Activated naive CD4-positive, alpha-beta T cell treated with Interleukin-2 at 50 U/mL for 16 hours (primary cell): ENCODE data around the gene ASAP2.

Experiments
- DNase-seq: peaks from one replicate; pipeline ENCODE4 v3.0.0-alpha.2; 2020

The ASAP2 gene

DNA sequence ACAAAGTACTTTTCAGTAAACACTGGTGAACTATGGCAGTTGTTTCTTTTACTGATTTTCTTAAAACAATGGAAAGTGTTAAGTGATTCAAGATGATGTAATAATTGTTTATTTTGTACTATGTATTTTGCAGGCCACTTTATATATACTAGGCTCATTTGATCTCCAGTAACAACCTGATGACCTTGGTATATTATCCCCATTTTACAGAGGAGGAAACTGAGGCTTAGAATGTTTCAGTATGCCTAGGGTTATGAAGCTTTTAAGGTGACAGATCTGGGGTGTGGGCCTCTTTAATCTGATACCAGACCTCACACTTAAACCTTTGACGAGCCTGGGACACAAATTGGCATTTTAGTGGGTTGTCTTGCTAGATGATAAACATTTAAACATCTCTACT lies 153.5 kb downstream of the ASAP2 start:
- DNase-seq: no peak

DNA sequence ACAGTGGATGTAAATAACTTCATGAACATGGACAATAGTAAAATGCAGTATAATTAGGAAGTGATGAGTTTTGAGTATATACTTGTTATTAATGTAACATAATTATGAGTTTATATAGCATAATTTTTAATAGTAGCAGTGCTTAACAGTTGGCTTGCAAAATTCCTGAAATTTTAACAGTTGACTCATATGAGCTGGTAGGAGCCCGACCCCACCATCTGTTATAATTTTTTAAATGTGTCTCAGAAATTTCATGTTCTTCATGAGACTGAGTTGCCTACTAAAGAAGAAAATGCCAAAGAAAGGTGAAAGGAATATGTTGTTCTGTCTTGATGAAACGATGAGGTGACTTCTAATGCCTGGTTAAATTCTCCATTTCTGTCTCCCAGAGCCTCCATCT lies 154.1 kb downstream of the ASAP2 start:
- no peak for DNase-seq

DNA sequence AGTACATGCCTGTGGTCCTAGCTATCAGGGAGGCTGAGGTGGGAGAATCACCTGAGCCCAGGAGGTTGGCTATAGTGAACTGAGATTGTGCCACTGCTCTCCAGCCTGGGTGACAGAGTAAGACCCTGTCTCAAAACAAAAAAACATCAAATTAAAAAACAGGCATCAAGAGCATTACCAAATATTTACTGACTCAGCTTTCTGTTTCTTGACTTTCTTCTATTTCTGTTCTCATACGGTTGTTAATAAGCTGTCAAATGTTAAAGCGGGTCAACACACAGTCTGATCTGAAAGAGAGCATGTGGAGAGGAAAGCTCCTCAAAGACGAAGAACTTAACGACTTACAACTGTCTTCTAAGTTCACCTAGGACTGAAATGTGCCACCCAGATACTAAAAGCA lies 157.8 kb downstream of the ASAP2 start:
- DNase-seq: no peak

DNA sequence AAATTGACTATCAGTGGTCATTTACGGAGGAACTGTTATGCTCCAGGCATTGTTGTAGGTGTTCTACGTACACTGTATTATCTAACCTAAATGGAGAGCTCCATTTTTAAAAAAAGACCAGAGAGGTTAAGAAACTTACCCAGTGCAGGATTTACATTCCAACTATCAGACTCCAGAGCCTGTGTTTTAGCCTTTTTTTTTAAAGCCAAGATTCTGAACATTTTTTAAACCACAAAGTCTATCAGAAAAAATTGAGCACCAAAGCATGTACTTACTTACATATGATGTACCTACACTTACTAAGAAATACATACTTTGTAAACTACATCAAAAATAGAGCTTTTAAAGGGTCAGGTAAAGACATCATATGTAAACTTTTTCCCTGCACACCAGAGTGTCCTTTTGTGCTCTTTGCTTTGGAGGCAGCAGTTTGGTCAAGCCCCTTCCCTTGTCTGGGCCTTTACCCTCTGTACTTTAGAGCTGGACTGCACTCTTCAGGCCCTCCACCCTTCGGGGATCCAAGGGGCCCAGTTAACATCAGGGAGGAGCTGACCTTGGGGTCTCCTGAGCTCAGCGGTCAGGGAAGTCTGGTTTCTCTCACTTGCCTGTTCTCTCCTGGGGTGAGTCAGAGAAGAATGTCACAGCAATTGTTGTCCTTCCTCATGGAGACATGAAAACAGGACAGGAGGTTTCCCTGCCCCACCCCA lies 158.3 kb downstream of the ASAP2 start:
- DNase-seq: no peak

DNA sequence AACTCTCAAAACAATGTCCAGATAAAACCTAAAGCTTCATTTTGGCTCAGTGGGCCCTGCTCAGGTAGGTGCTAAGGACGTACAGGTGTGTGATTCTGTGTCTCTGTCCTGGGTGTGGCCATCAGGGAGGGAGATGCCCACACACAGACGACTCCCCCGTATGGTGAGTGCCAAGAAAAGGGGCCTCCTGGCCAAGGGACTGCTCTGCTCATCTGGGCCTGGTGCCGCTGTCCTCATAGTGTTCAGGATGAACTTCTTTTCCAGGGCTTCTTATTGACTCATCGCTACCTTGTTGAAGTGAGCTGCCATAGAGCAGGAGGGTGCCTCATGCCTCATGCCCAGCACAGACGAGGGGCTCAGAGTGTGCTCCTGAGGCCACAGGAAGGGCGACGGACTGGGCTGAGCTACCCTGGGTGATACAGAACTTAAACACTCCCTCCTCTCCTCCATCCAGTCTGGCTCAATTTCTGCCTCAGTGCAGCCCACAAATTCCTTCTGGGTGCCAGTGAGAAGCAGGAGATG lies 158.9 kb downstream of the ASAP2 start:
- no peak for DNase-seq

DNA sequence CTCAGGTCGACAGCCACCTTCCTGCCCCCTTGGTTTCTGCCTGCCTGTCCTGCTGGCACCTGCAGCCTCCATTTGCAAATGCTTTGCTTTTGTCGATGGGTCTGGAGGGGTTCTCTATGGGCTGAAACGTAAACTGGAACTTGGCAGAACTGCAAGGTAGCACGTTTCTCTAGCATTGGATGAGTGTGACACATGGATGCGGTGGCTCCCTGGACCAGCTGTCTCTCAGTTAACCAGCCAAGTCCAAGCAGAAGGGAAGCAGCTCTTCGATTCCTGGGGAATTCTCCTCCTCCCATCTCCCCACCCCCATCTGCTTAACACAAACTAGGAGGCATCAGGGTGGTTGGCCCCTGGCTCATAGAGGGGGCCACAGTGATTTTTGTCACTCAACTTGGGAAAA lies 159.4 kb downstream of the ASAP2 start:
- no peak for DNase-seq

DNA sequence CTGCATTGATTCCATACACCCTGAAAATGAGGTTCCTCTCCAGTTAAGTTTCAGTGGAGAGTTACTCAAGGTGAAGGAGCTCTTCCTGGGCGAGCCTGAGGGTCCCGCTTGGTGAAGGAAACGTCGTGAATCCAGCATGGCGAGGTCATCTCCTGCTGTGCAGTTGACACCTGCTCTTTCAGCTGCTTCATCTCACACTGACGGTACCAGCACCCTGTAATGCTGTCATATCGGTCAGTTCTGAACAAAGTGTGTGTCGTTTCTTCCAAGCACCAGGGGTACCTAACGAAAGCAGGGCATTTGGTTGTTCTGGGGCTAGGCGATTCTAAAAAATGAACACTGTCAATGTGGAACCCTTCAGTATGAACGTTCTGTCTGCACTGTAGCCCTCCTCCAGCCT lies 164.1 kb downstream of the ASAP2 start:
- DNase-seq: no peak

DNA sequence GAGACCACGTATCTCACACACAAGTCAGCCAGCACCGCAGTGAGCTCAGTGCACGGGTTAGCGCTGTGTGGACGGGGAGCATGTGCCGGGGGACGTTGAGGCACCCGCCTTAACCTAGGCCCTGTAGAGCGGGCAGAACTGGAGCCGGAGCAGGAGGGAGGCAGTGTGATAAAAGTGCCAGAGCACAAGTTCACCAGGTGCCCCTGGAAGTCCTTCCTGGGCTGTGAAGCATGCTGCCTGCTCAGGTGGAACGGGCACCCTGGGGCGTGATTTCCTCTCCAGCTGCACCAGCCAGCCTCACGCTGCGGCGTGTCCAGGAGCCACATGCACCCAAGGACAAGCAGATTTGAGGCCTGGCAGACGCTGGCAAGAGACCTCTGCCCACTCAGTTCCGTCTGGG lies 166.4 kb downstream of the ASAP2 start:
- no peak for DNase-seq

DNA sequence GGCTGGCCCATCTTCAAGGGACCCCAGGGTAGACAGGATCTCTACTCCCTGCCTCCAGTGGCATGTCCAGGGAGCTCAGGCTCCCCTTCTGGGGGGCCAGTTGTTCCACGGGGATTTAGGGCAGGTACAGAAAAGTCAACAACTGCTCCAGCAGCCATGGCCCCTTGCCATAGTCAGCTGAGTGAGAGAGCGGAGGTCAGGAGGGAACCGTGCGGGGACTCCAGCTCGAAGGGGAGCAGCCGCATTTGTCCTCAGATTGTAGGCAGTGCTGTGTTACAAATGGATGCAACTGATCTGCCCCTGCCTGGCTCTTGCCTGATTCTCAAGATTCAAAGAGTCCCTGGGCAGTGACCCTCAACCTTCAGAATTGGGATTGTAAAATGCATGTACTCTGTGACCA lies 166.9 kb downstream of the ASAP2 start:
- no peak for DNase-seq

DNA sequence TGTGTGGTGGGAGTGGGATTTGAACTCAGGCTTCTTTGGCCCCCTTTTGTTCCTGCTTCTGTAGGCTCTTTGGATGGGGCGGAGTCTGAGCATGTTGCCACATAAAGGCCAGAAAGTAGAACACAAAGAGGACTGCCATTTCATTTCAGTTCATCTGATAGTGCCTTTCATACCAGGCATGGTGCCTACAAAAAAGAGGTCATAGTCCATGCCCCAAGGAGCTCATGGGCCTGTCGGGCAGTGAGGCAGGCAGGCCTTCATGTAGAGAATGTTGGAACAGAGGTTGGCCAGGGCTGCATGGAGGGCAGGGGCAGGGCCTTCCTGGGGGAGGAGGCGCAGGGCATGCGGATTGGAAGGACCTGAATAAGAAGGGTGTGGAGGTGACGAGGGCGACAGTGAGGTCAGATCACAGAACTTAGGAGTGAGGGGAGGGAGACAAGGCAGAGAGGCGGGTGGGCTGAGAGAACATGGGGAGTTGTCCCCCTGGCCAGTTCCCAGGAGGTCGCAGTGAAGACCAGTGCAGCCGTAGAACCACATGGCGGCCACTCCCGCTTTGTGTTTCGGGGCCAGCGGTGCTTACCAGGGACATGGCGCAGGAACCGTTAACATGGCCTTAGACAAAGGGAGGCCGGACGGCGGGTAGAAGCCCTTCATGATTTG lies 167.6 kb downstream of the ASAP2 start:
- no peak for DNase-seq

DNA sequence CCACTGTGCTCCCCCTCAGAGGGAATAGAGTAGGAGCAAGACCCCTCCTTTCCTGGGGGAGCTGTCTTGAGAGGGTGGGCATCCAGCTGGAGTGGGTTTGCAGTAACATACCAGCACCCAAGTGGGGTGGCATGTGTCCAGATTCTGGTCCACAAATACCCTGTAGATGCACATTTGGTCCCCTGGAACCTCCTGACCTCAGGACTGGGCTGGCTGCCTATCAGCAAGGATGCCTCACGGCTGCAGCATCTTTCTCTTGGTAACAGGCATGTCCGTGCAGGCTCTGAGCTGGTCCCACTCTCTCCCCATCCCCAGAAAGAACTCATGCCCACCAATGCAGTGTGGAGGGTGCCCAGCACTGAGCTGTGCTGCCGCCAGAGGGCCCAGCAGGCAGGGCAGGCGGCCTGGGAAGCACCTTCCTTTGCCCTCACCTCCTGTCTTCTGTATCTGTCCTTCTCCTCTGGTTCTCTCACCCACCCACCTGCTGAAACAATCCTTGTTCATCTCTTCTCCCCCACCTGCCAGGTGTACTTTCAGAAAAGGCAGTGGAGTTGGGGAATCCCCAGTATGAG lies 169.3 kb downstream of the ASAP2 start:
- DNase-seq: no peak

DNA sequence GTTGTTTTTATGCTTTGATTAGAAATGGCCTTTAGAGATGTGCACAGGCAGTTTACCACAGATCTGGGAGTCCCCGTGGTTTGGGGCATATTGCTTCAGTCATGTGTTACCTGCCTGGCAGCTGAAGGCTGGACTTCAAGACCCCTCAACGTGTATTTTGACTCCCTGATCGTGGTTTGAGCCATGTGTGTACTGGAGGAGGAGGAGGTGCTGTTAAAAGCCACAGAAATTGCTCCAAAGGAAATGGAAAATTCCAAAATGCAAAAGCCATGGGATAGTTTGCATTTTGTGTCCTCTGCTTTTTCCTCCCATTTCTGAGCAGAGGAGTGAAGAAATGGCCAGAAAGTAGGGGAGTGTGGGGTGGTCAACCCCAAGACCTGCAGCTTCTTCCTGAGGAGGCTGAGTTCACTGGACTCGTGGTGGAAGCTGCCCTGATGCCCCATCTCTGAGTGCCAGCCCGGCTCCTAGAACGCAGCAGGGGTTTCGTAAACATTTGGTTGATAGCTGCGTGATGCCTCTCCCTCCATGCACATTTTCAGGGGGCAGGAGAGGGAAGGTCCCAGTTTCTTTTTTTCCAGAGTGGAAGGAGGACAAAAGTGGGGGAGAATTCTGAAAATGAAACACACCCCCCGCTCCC lies 171.0 kb downstream of the ASAP2 start:
- DNase-seq: no peak

DNA sequence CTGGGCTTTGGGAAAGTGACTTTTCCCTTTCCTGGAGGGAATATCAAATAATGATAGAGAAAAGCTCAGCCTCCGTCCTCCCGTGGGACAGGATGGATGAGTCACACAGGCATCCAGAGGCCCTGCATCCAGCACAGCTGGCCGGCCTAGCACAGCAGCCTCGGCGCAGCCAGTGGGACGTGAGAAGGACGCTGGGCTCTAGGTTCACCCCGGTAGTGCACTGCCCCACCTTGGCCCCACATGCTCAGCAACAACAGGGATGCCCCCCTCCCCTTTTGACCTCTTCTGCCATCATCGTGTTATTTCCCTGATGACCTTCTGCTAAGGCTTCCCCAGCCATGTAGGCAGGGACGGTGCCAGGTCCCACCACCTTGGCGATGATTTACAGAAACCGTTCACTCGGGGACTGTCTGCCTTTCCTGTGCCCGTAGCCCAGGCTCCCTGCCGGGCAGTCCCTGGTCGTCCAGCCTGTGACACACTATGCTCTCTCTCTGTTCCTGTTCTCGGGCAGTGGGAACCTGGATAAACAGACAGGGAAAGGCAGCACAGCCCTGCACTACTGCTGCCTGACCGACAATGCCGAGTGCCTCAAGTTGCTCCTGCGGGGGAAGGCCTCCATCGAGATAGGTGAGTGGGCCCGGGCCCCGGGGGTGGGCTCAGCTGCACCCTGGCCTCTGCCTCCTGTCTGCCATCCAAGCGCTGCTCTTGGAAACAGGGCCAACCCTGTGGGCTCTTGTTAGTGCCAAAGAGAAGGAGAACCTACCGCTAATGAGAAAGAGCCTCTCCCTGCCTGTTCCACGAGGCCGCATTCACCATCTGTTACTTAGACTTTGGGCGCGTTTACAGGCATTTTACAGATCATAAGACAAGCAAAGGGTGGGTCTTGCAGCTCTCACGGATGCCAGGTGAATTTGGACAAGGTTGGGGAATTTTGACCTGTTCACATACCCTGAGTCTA lies 172.1 kb downstream of the ASAP2 start:
- no peak for DNase-seq

DNA sequence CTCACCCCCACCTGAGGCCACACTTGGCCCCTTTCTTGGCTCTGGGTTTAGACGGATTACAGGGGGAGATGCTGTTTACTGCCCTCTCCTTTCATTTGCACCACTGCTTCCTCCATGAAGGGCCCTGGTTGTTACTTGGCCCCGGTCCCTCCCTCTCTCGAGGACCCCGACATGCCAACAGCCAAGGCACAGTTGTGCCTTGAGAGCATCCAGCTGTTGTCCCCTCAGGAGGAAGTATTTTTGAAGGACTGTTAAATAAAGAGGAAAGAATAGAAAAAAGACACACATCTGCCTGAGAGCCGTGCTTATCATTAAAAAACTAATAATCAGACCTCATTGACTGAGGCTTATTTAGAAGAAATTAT lies 172.8 kb downstream of the ASAP2 start:
- no peak for DNase-seq

DNA sequence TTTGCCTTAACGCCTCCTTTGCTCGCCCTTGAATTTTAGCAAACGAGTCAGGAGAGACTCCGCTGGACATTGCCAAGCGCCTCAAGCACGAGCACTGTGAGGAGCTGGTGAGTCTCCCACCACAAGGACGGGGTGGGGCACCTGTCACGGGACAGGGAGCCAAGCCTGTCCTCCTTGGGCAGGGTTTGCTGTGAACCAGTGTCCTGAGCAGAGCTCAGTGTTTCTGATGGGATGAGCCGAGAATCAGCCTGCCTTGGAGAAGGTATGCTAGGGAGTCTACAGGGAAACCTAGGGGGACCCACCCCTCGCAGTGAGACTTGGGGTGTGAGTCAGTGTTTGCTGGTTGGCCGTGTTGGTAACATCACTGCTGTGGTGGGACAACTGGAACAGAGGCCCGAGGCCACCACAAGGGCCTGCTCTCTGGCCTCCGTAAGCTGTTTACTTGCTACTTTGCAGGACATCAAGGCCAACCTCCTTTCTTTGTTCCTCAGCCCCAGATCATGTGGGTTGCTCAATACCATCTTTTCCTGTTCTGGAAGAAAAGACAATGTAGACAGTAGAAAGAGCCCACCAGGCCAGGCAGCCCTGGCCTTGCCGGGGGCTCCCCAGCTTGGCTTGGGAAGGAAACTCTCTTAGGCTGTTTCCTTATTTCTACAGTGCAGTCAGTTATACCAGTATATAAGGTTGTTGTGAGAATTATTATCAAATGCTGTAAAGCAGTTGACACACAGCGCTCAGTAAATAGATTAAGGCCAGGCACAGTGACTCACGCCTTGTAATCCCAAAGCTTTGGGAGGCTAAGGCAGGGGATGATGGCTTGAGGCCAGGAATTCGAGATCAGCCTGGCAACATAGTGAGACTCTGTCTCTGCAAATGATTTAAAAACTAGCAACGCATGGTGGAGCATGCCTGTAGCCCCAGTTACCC lies 174.4 kb downstream of the ASAP2 start:
- DNase-seq: no peak

DNA sequence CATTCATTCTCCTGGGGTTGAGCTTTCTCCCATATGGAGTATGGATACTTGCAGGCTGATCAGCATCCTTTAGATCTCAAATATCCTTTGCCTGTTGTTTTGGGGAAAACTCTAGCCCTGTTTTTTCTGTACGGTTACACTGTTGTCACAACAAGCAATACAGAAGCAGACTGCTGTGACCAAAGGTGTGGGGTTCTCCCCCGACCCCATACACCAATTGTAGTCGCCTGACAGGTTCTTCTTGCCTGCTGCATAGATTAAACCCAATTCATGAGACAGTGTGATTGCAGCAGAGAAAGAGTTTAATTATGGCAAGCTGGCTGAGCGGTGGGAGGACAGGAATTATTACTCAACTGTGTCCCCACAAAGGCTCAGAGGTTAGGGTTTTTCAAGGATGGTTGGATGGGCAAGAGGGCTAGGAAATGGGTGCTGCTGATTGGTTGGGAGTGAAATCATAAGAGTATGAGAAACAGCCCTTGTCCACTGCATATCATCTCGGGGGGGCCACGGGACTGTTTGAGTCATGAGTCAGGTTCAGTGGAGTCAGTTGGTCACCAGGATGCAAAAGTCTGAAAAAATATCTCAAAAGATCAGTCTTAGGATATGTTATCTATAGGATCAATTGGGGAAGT lies 176.1 kb downstream of the ASAP2 start:
- no peak for DNase-seq

DNA sequence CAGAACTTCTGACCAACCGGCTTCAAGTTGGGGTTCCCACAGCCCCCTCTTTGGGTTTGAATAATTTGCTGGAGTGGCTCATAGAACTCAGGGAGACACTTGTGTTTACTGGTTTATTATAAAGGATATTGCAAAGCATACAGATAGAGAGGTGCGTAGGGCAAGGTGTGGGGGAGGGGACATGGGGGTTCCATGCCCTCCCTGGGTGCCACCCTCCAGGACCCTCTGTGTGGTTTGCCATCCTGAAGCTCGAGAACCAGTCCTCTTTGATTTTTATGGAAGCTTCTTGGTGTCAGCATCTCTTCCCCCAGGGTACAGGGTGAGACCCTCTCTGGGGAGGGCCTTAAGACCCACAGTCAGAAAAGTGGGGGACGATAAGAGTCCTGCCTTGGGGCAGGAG lies 177.9 kb downstream of the ASAP2 start:
- no peak for DNase-seq

DNA sequence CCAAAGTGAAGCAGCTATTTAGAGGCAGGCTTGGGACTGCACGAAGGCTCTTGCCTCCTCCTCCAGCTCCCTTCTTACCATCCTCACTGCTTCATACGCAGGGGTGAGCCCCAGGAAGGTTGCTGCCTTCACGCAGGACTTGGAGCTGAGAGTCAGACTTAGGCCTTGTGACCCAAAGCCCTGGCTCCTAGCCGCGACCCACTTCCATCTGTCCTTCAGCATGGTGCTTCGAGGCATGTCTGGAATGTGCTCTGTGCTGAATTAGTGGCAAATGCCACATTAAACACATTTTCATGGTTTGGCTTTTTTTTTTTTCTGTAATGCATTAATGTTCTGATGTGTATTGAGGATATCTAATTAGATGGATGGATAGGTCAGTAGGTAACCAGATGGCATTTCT lies 179.2 kb downstream of the ASAP2 start:
- DNase-seq: no peak

DNA sequence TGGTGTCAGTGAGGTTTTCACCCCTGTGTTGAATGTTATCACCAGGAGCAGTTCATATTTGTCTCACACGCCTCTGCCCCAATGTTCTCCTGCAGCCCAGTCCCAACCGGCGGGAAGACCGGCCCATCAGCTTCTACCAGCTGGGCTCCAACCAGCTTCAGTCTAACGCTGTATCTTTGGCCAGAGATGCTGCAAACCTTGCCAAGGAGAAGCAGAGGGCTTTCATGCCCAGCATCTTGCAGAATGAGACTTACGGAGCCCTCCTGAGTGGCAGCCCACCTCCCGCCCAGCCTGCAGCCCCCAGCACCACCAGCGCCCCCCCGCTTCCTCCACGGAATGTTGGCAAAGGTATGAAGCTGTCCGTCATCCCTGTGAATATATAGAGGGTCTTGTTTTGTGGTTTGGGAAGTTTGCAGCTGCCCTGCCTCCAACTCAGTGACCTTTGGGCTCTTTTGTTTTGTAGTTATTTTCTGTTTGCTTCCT lies 181.6 kb downstream of the ASAP2 start:
- no peak for DNase-seq

DNA sequence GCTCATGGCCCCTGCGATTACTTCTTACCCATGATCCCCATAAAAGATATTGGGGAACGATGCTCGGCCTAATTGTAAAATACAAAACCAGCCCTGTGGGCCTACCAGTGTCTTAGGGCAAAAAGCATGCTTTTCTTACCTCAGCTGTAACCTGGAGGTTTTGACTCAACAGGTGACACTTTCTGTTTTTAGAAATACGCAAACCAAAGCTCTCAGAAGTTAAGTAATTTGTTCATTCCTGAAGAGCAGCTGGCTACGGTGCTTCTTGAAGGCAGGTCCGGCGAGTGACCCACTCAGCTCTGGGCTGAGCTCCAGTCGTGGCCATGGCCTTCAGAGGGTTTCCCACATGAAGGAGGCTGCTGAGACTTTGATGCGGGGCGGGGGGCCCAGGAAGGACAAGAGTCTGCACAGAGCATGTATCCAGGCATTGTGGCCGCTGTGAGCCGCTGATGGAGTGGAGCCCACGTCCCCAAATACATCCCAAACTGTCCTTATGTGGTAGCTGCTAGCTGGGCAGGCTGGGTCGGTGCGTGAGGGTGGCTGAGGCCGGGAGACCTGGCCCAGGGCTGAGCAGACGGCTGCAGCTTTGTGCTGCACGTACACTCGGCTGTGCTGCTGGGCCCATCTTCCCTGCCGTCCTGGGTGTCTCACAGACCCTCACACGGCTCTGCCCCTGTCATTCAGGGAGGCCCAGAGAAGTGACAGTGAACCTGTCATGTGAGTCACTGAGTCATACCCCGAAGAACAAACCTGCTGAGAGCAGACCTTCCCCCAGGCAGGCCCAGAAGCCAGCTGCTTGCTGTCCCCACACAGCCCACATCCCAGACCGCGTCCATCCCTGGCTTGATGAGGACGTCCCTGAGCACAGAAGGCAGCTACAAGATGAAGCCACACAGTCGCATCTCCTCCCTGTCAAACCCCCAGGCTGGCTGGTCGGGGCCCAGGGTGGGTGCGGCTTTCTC lies 182.6 kb downstream of the ASAP2 start:
- DNase-seq: no peak
